Large intestine (tissue), 12 donors: Measurements from ENCODE around the gene TBC1D2B. TPM values are rescaled to one million over a fixed set of nuclear protein-coding genes. Genes with fewer than 3 reads are reported as not detected.

ENCODE experiments used
- DNase-seq, 2 donors: peaks; one replicate each; pipeline versions ENCODE4 v3.0.0 to v3.0.0-alpha.2; 2013
- H3K27ac ChIP-seq: one replicate; pipeline ENCODE4 v1.5.1; 2013; ENCODE audit warnings: low read length
- H3K27me3 ChIP-seq: 2 replicates; pipeline ENCODE4 v1.6.1; 2013; ENCODE audit warnings: low read length; ENCODE audit not compliant: control insufficient read depth, insufficient read depth
- H3K36me3 ChIP-seq: 2 replicates; pipeline ENCODE4 v1.6.1; 2013; ENCODE audit warnings: low read length; ENCODE audit not compliant: control insufficient read depth, insufficient read depth
- H3K4me1 ChIP-seq: one replicate; pipeline ENCODE4 v1.6.1; 2013; ENCODE audit warnings: low read length; ENCODE audit not compliant: control insufficient read depth, insufficient read depth
- H3K4me3 ChIP-seq: one replicate; pipeline ENCODE4 v1.5.1; 2013; ENCODE audit warnings: low read length
- H3K9me3 ChIP-seq: one replicate; pipeline ENCODE4 v1.6.1; 2013; ENCODE audit warnings: mild to moderate bottlenecking, low read depth, low read length, moderate library complexity; ENCODE audit not compliant: control insufficient read depth
- WGBS: methylation state at CpG from one replicate; pipeline ENCODE4 v1.1.5; 2013; ENCODE audit warnings: low lambda C conversion rate; ENCODE audit not compliant: insufficient coverage; 5-methylcytosine and 5-hydroxymethylcytosine counted together
- long read RNA-seq, 11 donors: transcript quantifications; one replicate each; lab custom pipeline, GENCODE V29; 2026
- polyA plus RNA-seq: library from polyadenylated mRNA; unstranded; fragments of 120-200 nt; gene quantifications from one replicate; pipeline ENCODE4 v1.2.1, GENCODE V29; 2013

The TBC1D2B gene
- 44.6 TPM for polyA plus RNA-seq
- long read RNA-seq, donor 1, full-length matches to known transcripts, result 15 of 15 reads
- long read RNA-seq, donor 1, partial matches to known transcripts, result 0 of 15 reads
- long read RNA-seq, donor 1, other reads (novel, unspliced or antisense), result 0 of 15 reads
- long read RNA-seq, donor 2, full-length matches to known transcripts, result 57 of 63 reads
- long read RNA-seq, donor 2, partial matches to known transcripts, result 6 of 63 reads
- long read RNA-seq, donor 2, other reads (novel, unspliced or antisense), result 0 of 63 reads
- long read RNA-seq, donor 3, result 0 reads
- long read RNA-seq, donor 4, full-length matches to known transcripts, result 5 of 5 reads
- long read RNA-seq, donor 4, partial matches to known transcripts, result 0 of 5 reads
- long read RNA-seq, donor 4, other reads (novel, unspliced or antisense), result 0 of 5 reads
- long read RNA-seq, donor 5, full-length matches to known transcripts, result 22 of 22 reads
- long read RNA-seq, donor 5, partial matches to known transcripts, result 0 of 22 reads
- long read RNA-seq, donor 5, other reads (novel, unspliced or antisense), result 0 of 22 reads
- long read RNA-seq, donor 6, full-length matches to known transcripts, result 33 of 33 reads
- long read RNA-seq, donor 6, partial matches to known transcripts, result 0 of 33 reads
- long read RNA-seq, donor 6, other reads (novel, unspliced or antisense), result 0 of 33 reads
- long read RNA-seq, donor 7, full-length matches to known transcripts, result 14 of 14 reads
- long read RNA-seq, donor 7, partial matches to known transcripts, result 0 of 14 reads
- long read RNA-seq, donor 7, other reads (novel, unspliced or antisense), result 0 of 14 reads
- long read RNA-seq, donor 8, full-length matches to known transcripts, result 44 of 49 reads
- long read RNA-seq, donor 8, partial matches to known transcripts, result 5 of 49 reads
- long read RNA-seq, donor 8, other reads (novel, unspliced or antisense), result 0 of 49 reads
- long read RNA-seq, donor 9, full-length matches to known transcripts, result 26 of 26 reads
- long read RNA-seq, donor 9, partial matches to known transcripts, result 0 of 26 reads
- long read RNA-seq, donor 9, other reads (novel, unspliced or antisense), result 0 of 26 reads
- long read RNA-seq, donor 10, full-length matches to known transcripts, result 35 of 35 reads
- long read RNA-seq, donor 10, partial matches to known transcripts, result 0 of 35 reads
- long read RNA-seq, donor 10, other reads (novel, unspliced or antisense), result 0 of 35 reads
- long read RNA-seq, donor 11, full-length matches to known transcripts, result 14 of 14 reads
- long read RNA-seq, donor 11, partial matches to known transcripts, result 0 of 14 reads
- long read RNA-seq, donor 11, other reads (novel, unspliced or antisense), result 0 of 14 reads

GRCh38 chr15:78077053-78077870 is at the start of gene TBC1D2B:
TBC1D2B (minus strand) TSS chr15:78077711; CDS start chr15:78077652, 59 bp downstream.
- no CpG with 5 or more reads among the region's 104 CpGs for WGBS
- peak within 1 kb of the TSS; percentile 80 for H3K4me3 ChIP-seq
- H3K9me3 ChIP-seq, result no peaks in the 10 kb centered on the region
- peaks cover 43% of the 10 kb centered on the region for H3K4me1 ChIP-seq
- no peaks in the 10 kb centered on the region for H3K27me3 ChIP-seq
- peak; percentile 54 to 79 for DNase-seq
- peak within 1 kb of the TSS; percentile 77 for H3K27ac ChIP-seq
- no peaks in the 10 kb centered on the region for H3K36me3 ChIP-seq

- DNase-seq, result no peak
- Histone ChIP-seq H3K27me3 (no peaks in the 10 kb centered on the region), H3K4me3 (no peak overlapping the region), H3K9me3 (no peaks in the 10 kb centered on the region), H3K27ac (no peak overlapping the region), H3K4me1 (peaks cover 36% of the 10 kb centered on the region), H3K36me3 (peaks cover 25% of the 10 kb centered on the region)
- no CpG with 5 or more reads among the region's 3 CpGs for WGBS
Measured at GRCh38 chr15:78125267-78125666, 47.8 kb upstream of the TBC1D2B start.

- Histone ChIP-seq H3K27ac (no peak overlapping the region), H3K4me1 (no peaks in the 10 kb centered on the region), H3K4me3 (no peak overlapping the region), H3K36me3 (peaks cover 25% of the 10 kb centered on the region), H3K9me3 (no peaks in the 10 kb centered on the region), H3K27me3 (no peaks in the 10 kb centered on the region)
- DNase-seq, result no peak
- WGBS, result no CpG with 5 or more reads among the region's 5 CpGs
Measured at GRCh38 chr15:78120523-78120922, 43.0 kb upstream of the TBC1D2B start.

GRCh38 chr15:78112551-78112950 is 35.0 kb upstream of the TBC1D2B start:
- H3K36me3 ChIP-seq, result peaks cover 18% of the 10 kb centered on the region
- DNase-seq, result no peak
- WGBS, result no CpG with 5 or more reads among the region's 3 CpGs
- no peaks in the 10 kb centered on the region for H3K9me3 ChIP-seq
- H3K27ac ChIP-seq, result no peak overlapping the region
- H3K27me3 ChIP-seq, result no peaks in the 10 kb centered on the region
- no peaks in the 10 kb centered on the region for H3K4me1 ChIP-seq
- no peak overlapping the region for H3K4me3 ChIP-seq

- no peak overlapping the region for H3K4me3 ChIP-seq
- DNase-seq, result no peak
- H3K27me3 ChIP-seq, result no peaks in the 10 kb centered on the region
- H3K36me3 ChIP-seq, result peaks cover 23% of the 10 kb centered on the region
- H3K9me3 ChIP-seq, result no peaks in the 10 kb centered on the region
- no CpG with 5 or more reads among the region's 3 CpGs for WGBS
- H3K4me1 ChIP-seq, result no peaks in the 10 kb centered on the region
- no peak overlapping the region for H3K27ac ChIP-seq
Measured at GRCh38 chr15:78111788-78112187, 34.3 kb upstream of the TBC1D2B start.

- Histone ChIP-seq H3K36me3 (peaks cover 27% of the 10 kb centered on the region), H3K9me3 (no peaks in the 10 kb centered on the region), H3K27me3 (no peaks in the 10 kb centered on the region), H3K4me3 (no peak overlapping the region), H3K4me1 (peaks cover 6% of the 10 kb centered on the region), H3K27ac (no peak overlapping the region)
- DNase-seq, result no peak
- WGBS, result no CpG with 5 or more reads among the region's 10 CpGs
Measured at GRCh38 chr15:78110916-78111475, 33.5 kb upstream of the TBC1D2B start.

- no peak overlapping the region for H3K27ac ChIP-seq
- no peaks in the 10 kb centered on the region for H3K9me3 ChIP-seq
- peaks cover 15% of the 10 kb centered on the region for H3K4me1 ChIP-seq
- H3K36me3 ChIP-seq, result peaks cover 31% of the 10 kb centered on the region
- H3K27me3 ChIP-seq, result no peaks in the 10 kb centered on the region
- WGBS, result no CpG with 5 or more reads among the region's 6 CpGs
- DNase-seq, result no peak
- no peak overlapping the region for H3K4me3 ChIP-seq
Measured at GRCh38 chr15:78110096-78110495, 32.6 kb upstream of the TBC1D2B start.

- H3K9me3 ChIP-seq, result no peaks in the 10 kb centered on the region
- no CpG with 5 or more reads among the region's 12 CpGs for WGBS
- peaks cover 21% of the 10 kb centered on the region for H3K4me1 ChIP-seq
- H3K36me3 ChIP-seq, result peaks cover 37% of the 10 kb centered on the region
- no peak overlapping the region for H3K4me3 ChIP-seq
- H3K27ac ChIP-seq, result no peak overlapping the region
- no peak for DNase-seq
- H3K27me3 ChIP-seq, result no peaks in the 10 kb centered on the region
Measured at GRCh38 chr15:78109156-78109555, 31.6 kb upstream of the TBC1D2B start.

- Histone ChIP-seq H3K4me1 (peaks cover 21% of the 10 kb centered on the region), H3K36me3 (peaks cover 42% of the 10 kb centered on the region), H3K9me3 (no peaks in the 10 kb centered on the region), H3K27ac (no peak overlapping the region), H3K4me3 (no peak overlapping the region), H3K27me3 (no peaks in the 10 kb centered on the region)
- no CpG with 5 or more reads among the region's 11 CpGs for WGBS
- DNase-seq, result peak; percentile 72 to 73
Measured at GRCh38 chr15:78108300-78109084, 31.0 kb upstream of the TBC1D2B start.
